ENCODE results near the gene CABP1. TPM values are rescaled to one million over a fixed set of nuclear protein-coding genes. Genes with fewer than 3 reads are reported as not detected.

Gene CABP1
- total and polyA plus RNA-seq, 2 donors (not counting 3 experiments of a cell fraction or from before 2014, with no cell fraction given), result 0.07 to 0.31 TPM

GRCh38 chr12:120710031-120710804 lies 69.8 kb downstream of the CABP1 start, which contains the start of gene UNC119B:
UNC119B (plus strand) TSS chr12:120710458; CDS start chr12:120710475, 17 bp downstream.
- Histone ChIP-seq H3K4me3 (replicated peaks in 1 of 3; ENCODE audit: insufficient read depth in 1 of 3, low read depth in 1 of 3, low read length in 3 of 3) (peak within 1 kb of the TSS; percentile 52 to 66 (median 56)), H3K27me3 (ENCODE audit: control insufficient read depth in 2 of 2, insufficient read depth in 2 of 2, low read length in 2 of 2) (no peaks in the 10 kb centered on the region), H3K9ac (replicated peaks; ENCODE audit: extremely low read depth, insufficient read depth, low read length) (peak within 1 kb of the TSS; percentile 59), H3K9me1 (replicated peaks; ENCODE audit: control insufficient read depth, extremely low read depth, insufficient read depth, low read length) (no peaks in the 10 kb centered on the region), H3K36me3 (ENCODE audit: control insufficient read depth in 2 of 2, extremely low read depth in 1 of 2, insufficient read depth in 2 of 2, low read length in 2 of 2) (peaks cover 3 to 6% of the 10 kb centered on the region in 2 experiments), H3K4me1 (ENCODE audit: control insufficient read depth, extremely low read depth, insufficient read depth, low read length) (peaks cover 13% of the 10 kb centered on the region), H3K9me3 (replicated peaks; ENCODE audit: control insufficient read depth, insufficient read depth, low read length) (no peaks in the 10 kb centered on the region), H3K79me2 (ENCODE audit: control insufficient read depth, insufficient read depth, low read length) (peaks cover 18% of the 10 kb centered on the region), H3K27ac (ENCODE audit: insufficient read depth, low read depth, low read length) (peak within 1 kb of the TSS; percentile 37), H2AFZ (ENCODE audit: low read depth, low read length) (peak within 1 kb of the TSS; percentile 84), H4K20me1 (replicated peaks; ENCODE audit: control insufficient read depth, extremely low read depth, insufficient read depth, low read length) (no peaks in the 10 kb centered on the region), H3K4me2 (ENCODE audit: insufficient read depth, low read length) (peak within 1 kb of the TSS; percentile 82)
- TF ChIP-seq POLR2A (IDR thresholded peaks at IDR 0.05; ENCODE audit: low read depth, low read length), result peak; percentile 69
- TF ChIP-seq POLR2AphosphoS5 (IDR thresholded peaks at IDR 0.05; ENCODE audit: insufficient read depth, low read depth, low read length), result peak; percentile 84
- TF ChIP-seq, protein P1, sequence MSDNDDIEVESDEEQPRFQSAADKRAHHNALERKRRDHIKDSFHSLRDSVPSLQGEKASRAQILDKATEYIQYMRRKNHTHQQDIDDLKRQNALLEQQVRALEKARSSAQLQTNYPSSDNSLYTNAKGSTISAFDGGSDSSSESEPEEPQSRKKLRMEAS (IDR thresholded peaks at IDR 0.05; ENCODE audit: insufficient read depth, insufficient read length), result no peak
- intact Hi-C loops (cut with micrococcal nuclease), result loop anchor here (1.0 kb wide), 1 partner anchor 23 kb away; the partner anchor contains the start of gene MLEC
- dilution Hi-C loops (cut with MboI; ENCODE audit: extremely low pct_ligation_motif_present, low sequenced_read_pairs), result no loop called here
- DNase-seq (ENCODE audit: low read depth, low spot score), result peak; percentile 74
- ChIA-PET CTCF (interaction anchor here (0.9 to 5.5 kb wide), 6 partner anchors 9 to 262 kb away, joined by 3 to 63 read pairs (median 5); no protein-coding TSS in a partner anchor), POLR2A (no interaction called here)
- peak; percentile 72 for FAIRE-seq
- no TSS peak for BruUV-seq (replicated peaks)

DNA sequence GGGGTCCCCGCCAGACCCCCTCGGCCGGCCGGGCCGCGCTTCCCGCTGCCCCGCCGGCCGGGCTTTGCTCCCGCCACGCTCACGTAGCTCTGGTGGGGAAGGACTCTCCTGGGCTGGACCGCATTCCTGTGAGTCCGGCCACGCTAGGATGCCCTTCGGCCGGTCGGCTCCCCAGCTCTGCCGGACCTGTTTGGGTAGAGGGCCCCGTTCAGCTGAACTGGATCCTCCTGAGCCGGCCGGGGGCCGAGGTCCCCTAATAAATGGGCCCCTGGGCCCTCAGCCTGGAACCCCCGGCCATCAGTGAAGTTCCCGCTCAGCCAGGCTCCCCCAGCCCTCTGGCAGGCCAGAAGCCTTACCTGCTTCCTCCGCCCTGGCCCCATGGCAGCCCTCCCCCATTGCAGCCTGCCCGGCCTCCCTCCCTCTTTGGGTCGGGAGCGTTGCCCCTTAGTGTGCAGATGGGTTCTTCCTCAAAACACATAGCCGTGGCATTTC lies 70.4 kb downstream of the CABP1 start:
- intact Hi-C loops (cut with micrococcal nuclease), result loop anchor here (1.0 kb wide), 1 partner anchor 24 kb away; the partner anchor contains the start of gene MLEC
- Histone ChIP-seq H3K4me3 (replicated peaks in 1 of 3; ENCODE audit: insufficient read depth in 1 of 3, low read depth in 1 of 3, low read length in 3 of 3) (peak overlapping the region; percentile 52 to 66 (median 56)), H3K36me3 (ENCODE audit: control insufficient read depth in 2 of 2, extremely low read depth in 1 of 2, insufficient read depth in 2 of 2, low read length in 2 of 2) (peaks cover 5 to 6% of the 10 kb centered on the region in 2 experiments), H3K9me3 (replicated peaks; ENCODE audit: control insufficient read depth, insufficient read depth, low read length) (no peaks in the 10 kb centered on the region), H4K20me1 (replicated peaks; ENCODE audit: control insufficient read depth, extremely low read depth, insufficient read depth, low read length) (no peaks in the 10 kb centered on the region), H2AFZ (ENCODE audit: low read depth, low read length) (peak overlapping the region; percentile 84), H3K4me1 (ENCODE audit: control insufficient read depth, extremely low read depth, insufficient read depth, low read length) (peaks cover 13% of the 10 kb centered on the region), H3K9me1 (replicated peaks; ENCODE audit: control insufficient read depth, extremely low read depth, insufficient read depth, low read length) (no peaks in the 10 kb centered on the region), H3K27ac (ENCODE audit: insufficient read depth, low read depth, low read length) (peak overlapping the region; percentile 37), H3K27me3 (ENCODE audit: control insufficient read depth in 2 of 2, insufficient read depth in 2 of 2, low read length in 2 of 2) (no peaks in the 10 kb centered on the region), H3K79me2 (ENCODE audit: control insufficient read depth, insufficient read depth, low read length) (peaks cover 18% of the 10 kb centered on the region), H3K4me2 (ENCODE audit: insufficient read depth, low read length) (peak overlapping the region; percentile 82), H3K9ac (replicated peaks; ENCODE audit: extremely low read depth, insufficient read depth, low read length) (peak overlapping the region; percentile 59)
- no peak for DNase-seq (ENCODE audit: low read depth, low spot score)
- POLR2A ChIA-PET, result no interaction called here
- peak; percentile 46 for FAIRE-seq
- TF ChIP-seq GATA2 (IDR thresholded peaks at IDR 0.05; ENCODE audit: insufficient read depth, insufficient read length, low read depth, low read length) (no peak), POLR2AphosphoS5 (IDR thresholded peaks at IDR 0.05; ENCODE audit: insufficient read depth, low read depth, low read length) (peak; percentile 47), POLR2A (IDR thresholded peaks at IDR 0.05; ENCODE audit: low read depth, low read length) (peak; percentile 51), EZH2 (IDR thresholded peaks at IDR 0.05; ENCODE audit: borderline replicate concordance, low read depth, low read length, severe bottlenecking) (no peak)
- BruUV-seq (replicated peaks), result no TSS peak
- CTCF ChIA-PET, result interaction anchor here (0.9 to 5.5 kb wide), 7 partner anchors 11 to 261 kb away, joined by 3 to 63 read pairs (median 3); no protein-coding TSS in a partner anchor
- dilution Hi-C loops (cut with MboI; ENCODE audit: extremely low pct_ligation_motif_present, low sequenced_read_pairs), result no loop called here

Data from endothelial cell of umbilical vein (primary cell).